ENCODE data around the gene RFXANK. TPM values are rescaled to one million over a fixed set of nuclear protein-coding genes. Genes with fewer than 3 reads are reported as not detected.

Gene RFXANK
- total and polyA plus RNA-seq, 2 experiments from 2014 or later = 44.7 to 88.3 TPM

DNA sequence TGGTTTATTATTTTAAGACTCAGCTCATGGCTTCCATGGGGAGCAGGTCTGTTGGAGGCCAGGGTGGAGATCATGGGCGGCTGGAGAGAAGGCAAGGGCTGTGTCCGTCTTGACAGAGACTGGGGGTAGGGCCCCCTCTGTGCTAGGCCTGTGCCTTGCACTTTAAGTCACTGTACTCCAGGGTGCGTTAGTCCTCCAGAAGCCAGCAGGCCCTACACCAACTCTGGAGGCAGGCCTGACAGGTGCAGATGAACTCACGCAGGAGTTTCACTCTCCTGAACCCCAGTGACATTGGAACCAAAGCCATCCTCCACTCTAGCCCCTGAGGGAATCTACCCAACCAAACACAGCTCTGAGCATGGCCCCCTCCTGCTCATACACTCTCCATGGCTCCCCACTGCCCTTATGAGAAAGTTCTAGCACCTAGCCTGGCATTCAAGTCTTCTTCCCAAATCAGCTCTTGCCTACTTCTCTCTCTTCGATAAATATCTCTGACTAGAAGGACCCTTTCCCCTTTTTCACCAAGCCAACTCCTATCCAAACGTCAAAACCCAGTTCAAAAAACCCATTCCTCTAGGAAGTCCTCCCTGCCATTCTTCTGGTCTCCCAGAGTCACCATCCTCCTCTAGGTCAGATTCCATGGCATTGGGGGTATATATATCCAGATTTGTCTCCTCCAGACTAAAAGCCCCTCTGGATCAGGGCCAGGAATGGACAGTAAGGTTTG is 37.1 kb upstream of the RFXANK start:
- DNase-seq (ENCODE audit: low spot score) = no peak
- no peak overlapping the region for H3K27ac ChIP-seq
- WGBS (ENCODE audit: low lambda C conversion rate, missing lambda C conversion rate) = 89% methylated on average over 6 of the region's 6 CpGs
- no peak overlapping the region for H3K4me3 ChIP-seq
- H3K27me3 ChIP-seq = no peaks in the 10 kb centered on the region
- no peaks in the 10 kb centered on the region for H3K4me1 ChIP-seq (ENCODE audit: insufficient read depth)
- H3K9me2 ChIP-seq (replicated peaks; ENCODE audit: insufficient read depth) = no peaks in the 10 kb centered on the region
- no peaks in the 10 kb centered on the region for H3K79me2 ChIP-seq
- no peaks in the 10 kb centered on the region for H3K9me3 ChIP-seq (ENCODE audit: low read depth)
- no peak overlapping the region for H3K4me2 ChIP-seq
- H4K20me1 ChIP-seq (ENCODE audit: insufficient read depth, poor library complexity, severe bottlenecking) = no peaks in the 10 kb centered on the region
- no peak for TF ChIP-seq EZH2phosphoT487 (IDR thresholded peaks at IDR 0.05; ENCODE audit: low read depth, severe bottlenecking, unreplicated experiment)
- TF ChIP-seq, protein P1, sequence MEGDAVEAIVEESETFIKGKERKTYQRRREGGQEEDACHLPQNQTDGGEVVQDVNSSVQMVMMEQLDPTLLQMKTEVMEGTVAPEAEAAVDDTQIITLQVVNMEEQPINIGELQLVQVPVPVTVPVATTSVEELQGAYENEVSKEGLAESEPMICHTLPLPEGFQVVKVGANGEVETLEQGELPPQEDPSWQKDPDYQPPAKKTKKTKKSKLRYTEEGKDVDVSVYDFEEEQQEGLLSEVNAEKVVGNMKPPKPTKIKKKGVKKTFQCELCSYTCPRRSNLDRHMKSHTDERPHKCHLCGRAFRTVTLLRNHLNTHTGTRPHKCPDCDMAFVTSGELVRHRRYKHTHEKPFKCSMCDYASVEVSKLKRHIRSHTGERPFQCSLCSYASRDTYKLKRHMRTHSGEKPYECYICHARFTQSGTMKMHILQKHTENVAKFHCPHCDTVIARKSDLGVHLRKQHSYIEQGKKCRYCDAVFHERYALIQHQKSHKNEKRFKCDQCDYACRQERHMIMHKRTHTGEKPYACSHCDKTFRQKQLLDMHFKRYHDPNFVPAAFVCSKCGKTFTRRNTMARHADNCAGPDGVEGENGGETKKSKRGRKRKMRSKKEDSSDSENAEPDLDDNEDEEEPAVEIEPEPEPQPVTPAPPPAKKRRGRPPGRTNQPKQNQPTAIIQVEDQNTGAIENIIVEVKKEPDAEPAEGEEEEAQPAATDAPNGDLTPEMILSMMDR (IDR thresholded peaks at IDR 0.05; ENCODE audit: poor library complexity) = no peak
- no peak for TF ChIP-seq EZH2 (IDR thresholded peaks at IDR 0.05; ENCODE audit: borderline replicate concordance)
- no peak overlapping the region for H2AFZ ChIP-seq
- no peaks in the 10 kb centered on the region for H3K36me3 ChIP-seq (replicated peaks; ENCODE audit: insufficient read depth, low read depth)

DNA sequence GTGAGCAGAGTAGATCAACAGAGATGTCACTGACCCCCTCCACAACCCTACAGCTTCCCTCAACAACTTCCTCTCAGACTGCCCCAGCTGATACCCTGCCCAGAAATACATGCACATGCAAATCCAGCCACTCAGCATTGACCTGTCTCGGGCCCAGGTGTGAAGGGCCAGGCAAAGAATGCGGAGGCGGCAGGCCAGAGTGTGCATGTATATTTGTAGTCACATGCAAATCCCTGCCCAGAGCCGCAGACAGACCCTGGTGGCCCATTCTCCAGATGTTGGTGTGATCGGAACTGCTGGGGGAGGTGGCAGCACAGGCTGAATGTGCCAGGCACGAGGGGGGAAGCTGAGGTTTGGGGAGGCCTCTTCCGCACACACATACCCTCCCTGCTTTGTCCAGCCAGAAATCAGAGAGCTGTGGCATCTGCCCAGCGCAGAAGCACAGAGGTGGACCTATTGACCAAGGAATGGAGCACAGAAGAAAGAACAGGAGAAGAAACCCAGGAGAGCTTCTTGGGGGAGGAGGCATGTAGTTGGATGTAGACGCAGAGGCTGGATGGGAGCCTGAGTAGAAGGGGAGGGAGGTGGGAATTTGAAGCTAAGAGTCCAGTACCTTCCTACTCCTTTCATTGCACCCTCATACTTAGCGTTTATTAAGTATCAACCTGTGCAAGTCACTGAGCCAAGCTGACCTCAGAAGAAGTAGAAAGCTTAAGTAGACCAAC is 36.4 kb upstream of the RFXANK start:
- H3K9me3 ChIP-seq (ENCODE audit: low read depth) = no peaks in the 10 kb centered on the region
- no peak overlapping the region for H3K4me2 ChIP-seq
- WGBS (ENCODE audit: low lambda C conversion rate, missing lambda C conversion rate) = 95% methylated on average over 10 of the region's 10 CpGs
- TF ChIP-seq, protein P1 (IDR thresholded peaks at IDR 0.05; ENCODE audit: poor library complexity) = no peak
- TF ChIP-seq EZH2 (IDR thresholded peaks at IDR 0.05; ENCODE audit: borderline replicate concordance) (no peak), EZH2phosphoT487 (IDR thresholded peaks at IDR 0.05; ENCODE audit: low read depth, severe bottlenecking, unreplicated experiment) (no peak)
- no peak overlapping the region for H2AFZ ChIP-seq
- H3K27ac ChIP-seq = no peak overlapping the region
- H3K4me3 ChIP-seq = no peak overlapping the region
- H3K79me2 ChIP-seq = no peaks in the 10 kb centered on the region
- H3K27me3 ChIP-seq = no peaks in the 10 kb centered on the region
- no peak for DNase-seq (ENCODE audit: low spot score)
- no peaks in the 10 kb centered on the region for H4K20me1 ChIP-seq (ENCODE audit: insufficient read depth, poor library complexity, severe bottlenecking)
- H3K4me1 ChIP-seq (ENCODE audit: insufficient read depth) = no peaks in the 10 kb centered on the region
- H3K9me2 ChIP-seq (replicated peaks; ENCODE audit: insufficient read depth) = no peaks in the 10 kb centered on the region
- no peaks in the 10 kb centered on the region for H3K36me3 ChIP-seq (replicated peaks; ENCODE audit: insufficient read depth, low read depth)

DNA sequence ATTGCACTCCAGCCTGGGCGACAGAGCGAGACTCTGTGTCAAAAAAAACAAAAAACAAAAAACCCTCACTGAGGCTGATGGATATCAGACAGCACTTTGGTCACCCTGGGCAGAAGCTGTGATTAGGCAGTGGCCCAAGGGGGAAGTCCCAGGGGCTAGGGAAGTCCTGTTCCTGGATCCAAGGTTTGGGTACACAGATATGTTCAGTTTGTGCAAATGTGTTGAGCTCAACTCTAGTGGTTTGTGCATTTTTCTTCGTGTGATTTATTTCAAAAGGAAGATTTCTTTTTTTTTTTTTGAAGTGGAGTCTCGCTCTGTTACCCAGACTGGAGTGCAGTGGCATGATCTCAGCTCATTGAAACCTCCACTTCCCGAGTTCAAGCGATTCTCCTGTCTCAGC is 34.2 kb upstream of the RFXANK start:
- no peak for DNase-seq (ENCODE audit: low spot score)
- Histone ChIP-seq H3K4me3 (no peak overlapping the region), H3K4me1 (ENCODE audit: insufficient read depth) (no peaks in the 10 kb centered on the region), H3K27ac (no peak overlapping the region), H3K4me2 (no peak overlapping the region), H3K9me2 (replicated peaks; ENCODE audit: insufficient read depth) (no peaks in the 10 kb centered on the region), H4K20me1 (ENCODE audit: insufficient read depth, poor library complexity, severe bottlenecking) (no peaks in the 10 kb centered on the region), H2AFZ (no peak overlapping the region), H3K79me2 (no peaks in the 10 kb centered on the region), H3K9me3 (ENCODE audit: low read depth) (no peaks in the 10 kb centered on the region), H3K27me3 (no peaks in the 10 kb centered on the region), H3K36me3 (replicated peaks; ENCODE audit: insufficient read depth, low read depth) (no peaks in the 10 kb centered on the region)
- 80% methylated on average over 6 of the region's 6 CpGs for WGBS (ENCODE audit: low lambda C conversion rate, missing lambda C conversion rate)
- no peak for TF ChIP-seq EZH2phosphoT487 (IDR thresholded peaks at IDR 0.05; ENCODE audit: low read depth, severe bottlenecking, unreplicated experiment)
- TF ChIP-seq EZH2 (IDR thresholded peaks at IDR 0.05; ENCODE audit: borderline replicate concordance) = no peak
- TF ChIP-seq, protein P1 (IDR thresholded peaks at IDR 0.05; ENCODE audit: poor library complexity) = no peak
